NCI-H2227 treated with DMSO at 0.1 percent for 48 hours (cell line): Measurements from ENCODE around the gene CYSTM1.
A peak's percentile ranks its signal among the peaks of the same experiment; 100 is the strongest.

Source experiments
- DNase-seq: peaks from one replicate; lab custom pipeline; 2025; lab: John Stamatoyannopoulos, UW

The CYSTM1 gene

DNA sequence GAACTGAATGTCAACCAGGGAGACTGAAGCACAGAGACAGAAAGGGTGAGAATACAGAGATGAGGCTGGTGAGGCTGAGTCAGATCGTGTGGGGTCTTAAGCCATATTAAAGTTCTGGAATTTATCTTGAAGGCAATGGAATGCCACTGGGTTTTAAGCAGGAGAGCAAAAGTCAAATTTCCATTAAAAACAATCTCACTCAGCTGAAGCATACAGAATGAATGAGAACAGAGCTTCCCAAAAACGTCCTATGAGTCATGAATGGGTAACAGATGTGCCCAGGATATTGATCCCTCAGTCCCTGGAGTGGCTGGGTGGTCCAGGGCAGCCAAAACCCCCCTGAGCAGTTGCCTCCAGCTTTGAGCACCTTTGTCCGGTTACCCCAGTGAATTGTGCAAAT lies 83.0 kb downstream of the CYSTM1 start:
- DNase-seq = no peak

DNA sequence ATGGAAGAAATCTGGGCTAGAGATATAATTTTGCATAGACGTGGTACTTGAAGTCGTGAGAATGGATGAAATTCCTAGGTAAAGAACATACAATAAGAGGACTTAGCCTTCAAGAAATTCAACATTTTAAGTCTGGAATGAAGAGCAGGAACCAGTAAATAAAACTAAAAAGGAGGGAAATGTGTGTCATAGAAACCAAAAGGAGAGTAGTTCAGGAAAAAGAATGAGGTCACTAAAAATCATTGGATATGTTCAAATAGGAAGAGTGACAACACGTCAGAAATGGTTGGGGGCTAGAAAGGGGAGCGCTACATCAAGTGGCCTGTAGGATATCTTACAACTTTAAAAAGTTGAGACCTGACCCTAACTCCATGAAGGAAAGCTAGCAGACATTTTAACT lies 83.9 kb downstream of the CYSTM1 start:
- no peak for DNase-seq

DNA sequence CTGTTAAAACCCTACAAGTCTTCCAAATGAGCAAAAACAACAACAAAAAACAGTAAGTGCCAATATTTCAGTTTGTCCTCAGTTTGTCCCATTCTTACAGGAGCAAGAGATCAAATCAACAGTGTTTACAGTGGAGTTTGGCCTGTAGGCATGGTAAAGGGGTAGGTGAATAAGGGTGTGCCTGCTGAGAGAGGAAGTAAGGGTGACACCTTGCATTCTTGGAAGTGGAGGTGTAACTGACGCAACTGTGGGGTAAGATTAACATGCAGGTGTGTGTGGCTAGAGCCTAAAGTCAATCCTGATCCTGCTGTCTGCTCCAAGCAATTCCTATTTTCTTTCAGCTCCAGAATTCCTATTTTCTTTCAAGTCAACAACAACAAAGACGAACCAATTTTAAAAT lies 84.5 kb downstream of the CYSTM1 start:
- DNase-seq = no peak

DNA sequence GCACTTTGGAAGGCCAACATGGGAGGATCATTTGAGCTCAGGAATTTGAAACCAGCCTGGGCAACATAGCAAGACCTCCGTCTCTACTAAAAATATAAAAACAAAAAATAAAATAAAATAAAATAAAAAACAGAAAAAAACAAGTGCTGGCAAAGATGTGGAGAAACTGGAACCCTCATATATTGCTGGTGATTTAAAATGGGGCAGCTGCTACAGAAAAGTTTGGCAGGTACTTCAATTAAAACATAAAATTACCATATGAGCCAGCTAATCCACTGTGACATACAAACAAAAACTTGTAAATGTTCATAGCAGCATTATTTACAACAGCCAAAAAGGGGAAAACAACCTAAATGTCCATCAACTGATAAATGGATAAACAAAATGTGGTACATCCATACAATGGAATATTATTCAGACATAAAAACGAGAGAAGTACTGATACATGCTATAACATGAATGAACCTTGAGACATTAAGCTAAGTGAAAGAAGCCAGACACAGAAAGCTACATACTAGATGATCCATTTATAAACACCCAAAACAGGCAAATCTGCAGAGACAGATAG lies 85.2 kb downstream of the CYSTM1 start:
- DNase-seq = no peak

DNA sequence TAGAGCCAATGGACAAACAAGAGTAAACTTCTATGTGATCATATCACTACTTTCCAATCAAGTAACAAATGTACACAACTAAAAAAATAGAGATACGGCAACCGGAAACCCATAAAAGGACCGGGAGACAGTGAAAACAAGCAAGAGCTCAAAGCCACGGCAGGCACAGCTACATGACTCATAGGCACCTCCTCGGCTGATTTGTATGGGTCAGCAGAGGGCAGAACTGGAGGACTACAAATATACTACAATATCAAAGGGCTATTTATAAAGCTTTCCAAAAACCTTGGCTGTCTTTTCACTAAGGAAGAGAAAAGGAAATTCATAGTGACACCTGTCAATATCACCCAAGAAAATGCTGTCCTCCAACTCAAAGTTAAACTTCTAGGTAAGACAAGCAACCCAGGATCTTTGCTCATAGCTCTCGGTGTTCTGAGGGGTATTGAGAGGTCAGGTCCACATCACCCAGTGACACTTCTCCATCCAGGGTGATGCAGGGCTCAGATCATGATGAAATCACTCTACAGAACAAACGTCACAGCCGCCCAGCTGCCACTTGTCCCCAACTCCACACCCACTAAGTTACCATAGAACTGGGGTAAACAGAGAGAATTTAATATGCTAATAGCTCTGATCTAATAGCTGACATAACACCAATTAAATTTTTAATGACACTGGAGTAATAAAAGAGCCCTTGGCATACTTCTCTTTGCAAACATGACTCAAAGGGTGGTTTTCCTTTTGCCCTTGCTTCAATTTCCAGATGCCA lies 86.6 kb downstream of the CYSTM1 start:
- DNase-seq = no peak

DNA sequence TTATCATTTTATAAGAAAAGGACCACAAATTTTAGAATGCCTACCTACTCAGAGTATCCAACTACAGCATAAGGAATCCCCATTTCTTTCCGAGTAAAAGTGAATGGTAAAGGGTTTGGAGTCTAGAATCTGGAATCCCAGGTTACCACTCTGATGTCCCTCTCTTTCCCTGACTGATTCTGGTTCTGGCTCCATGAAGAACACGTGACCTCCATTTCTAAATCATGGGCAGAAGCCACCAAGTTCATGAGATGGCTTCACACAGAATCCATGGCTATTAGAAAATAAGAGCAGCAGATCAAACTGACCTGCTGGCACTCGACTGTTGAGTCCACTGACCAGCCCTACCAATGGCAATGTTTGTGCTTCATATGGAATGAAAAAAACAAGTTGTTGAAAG lies 87.2 kb downstream of the CYSTM1 start:
- no peak for DNase-seq

DNA sequence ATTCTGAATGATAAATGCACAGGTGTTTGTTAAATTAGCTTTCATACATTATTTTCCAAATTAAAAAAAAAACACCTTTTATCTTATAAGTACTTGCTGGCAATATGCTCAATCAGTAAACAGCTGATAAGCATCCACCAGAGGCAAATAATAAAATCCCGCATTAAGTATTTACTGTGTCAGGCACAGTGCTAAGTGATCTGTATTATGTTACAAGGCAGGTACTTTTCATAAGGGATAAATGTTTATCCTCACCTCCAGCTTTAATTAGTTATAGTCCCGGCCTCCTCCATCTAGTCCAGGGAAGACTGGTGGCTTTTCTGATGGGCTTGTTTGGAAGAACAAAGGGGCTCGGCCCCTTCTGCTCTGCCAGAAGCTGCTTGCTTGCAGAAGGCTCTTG lies 87.9 kb downstream of the CYSTM1 start:
- no peak for DNase-seq

DNA sequence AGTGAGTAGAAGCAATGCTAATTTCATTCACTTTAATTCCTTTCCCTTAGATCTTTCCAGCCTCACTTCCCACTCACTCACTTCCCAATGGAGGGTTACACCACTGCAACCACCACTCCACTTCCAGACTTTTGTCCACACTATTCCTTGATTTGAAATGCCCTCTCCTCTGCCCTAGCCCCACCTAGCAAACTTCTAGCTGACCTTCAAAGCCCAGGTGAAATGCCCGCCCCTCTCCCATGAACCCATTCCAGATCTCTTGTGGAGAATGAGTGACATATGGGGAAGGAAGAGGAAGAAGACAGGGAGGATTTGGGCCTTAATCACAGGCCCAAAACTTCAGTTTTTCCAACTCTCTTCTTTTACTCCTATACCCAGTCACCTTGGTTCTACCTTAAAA lies 90.9 kb downstream of the CYSTM1 start:
- no peak for DNase-seq

DNA sequence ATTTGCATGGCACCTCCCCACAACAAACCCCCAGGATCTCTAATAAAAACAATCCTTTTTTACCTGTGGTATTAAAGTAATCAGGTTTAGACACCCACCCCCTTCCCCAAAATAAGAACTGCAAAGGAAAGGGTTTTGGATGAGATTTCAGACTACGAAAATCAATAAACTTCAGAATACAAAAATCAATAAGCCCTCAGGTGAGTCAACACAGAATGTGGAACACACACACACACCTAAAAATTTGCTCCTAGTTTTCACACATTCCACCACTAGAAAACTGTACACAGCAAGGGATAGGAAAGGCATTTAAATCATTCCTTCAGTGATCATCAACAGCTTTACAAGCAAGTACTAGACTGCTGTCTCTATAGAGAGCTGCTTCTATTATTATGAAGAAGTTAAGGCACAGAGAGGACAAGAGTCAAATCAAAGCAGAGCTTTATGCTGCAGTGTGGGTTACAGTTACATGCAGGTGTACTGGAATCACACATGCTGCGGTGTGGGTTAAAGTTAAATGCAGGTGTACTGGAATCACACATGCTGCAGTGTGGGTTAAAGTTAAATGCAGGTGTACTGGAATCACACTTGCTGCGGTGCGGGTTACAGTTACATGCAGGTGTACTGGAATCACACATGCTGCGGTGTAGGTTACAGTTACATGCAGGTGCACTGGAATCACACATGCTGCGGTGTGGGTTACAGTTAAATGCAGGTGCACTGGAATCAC lies 91.6 kb downstream of the CYSTM1 start:
- DNase-seq = no peak

DNA sequence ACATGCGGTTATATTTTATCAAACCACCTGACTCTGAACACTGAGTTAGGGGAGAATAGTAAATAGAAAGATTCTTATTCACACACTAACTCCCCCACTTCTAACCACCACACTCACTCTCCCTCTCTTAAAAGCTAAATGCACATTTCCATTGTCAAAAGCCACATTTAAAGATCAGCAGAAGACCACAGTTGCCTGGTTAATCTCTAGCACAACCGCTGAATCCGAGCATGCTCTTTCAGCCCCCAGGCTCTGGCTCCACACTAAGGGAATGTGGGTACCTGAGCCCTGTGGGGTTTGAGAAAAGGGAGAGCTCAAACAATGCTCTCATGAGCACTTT lies 92.2 kb downstream of the CYSTM1 start:
- no peak for DNase-seq

DNA sequence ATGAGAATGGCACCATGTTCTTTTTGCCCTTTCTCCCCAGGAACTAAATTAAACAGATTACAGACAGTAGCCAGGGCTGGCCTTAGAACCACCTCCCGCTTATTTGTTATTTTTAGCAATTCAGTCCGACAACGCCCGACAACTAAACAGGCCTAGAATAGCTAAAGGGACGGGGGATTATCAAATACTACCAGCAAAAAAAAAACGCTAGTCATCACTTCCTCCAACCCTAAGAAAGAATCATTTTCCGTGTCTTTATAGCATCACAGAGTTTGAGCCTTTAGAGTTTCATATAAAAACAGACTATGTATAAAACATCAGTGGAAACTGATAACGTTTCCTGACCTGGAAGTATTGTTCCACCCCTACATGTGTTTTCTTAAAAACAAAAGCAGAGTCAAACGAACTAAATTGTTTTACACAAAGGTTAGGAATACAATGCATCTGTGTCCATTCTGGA lies 92.6 kb downstream of the CYSTM1 start:
- DNase-seq = peak; percentile 20

DNA sequence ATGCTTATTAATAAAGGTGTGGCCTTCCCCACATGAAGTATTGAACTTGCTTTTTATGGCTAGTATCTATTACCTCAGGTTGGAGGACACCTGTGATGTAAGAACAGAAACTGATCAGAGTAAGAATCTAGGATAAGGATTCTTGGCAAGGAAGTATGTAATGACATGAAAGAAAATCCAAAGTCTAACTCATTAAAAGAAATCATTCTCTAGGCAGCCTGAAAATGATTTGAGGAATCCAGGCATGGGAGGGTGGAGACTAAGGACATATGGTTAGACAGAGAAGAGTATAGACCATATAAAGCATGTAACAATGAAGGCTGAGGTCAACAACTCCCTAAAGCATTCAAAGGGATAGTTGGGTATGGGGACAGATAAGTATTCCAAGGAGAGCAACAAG lies 95.0 kb downstream of the CYSTM1 start:
- DNase-seq = no peak

DNA sequence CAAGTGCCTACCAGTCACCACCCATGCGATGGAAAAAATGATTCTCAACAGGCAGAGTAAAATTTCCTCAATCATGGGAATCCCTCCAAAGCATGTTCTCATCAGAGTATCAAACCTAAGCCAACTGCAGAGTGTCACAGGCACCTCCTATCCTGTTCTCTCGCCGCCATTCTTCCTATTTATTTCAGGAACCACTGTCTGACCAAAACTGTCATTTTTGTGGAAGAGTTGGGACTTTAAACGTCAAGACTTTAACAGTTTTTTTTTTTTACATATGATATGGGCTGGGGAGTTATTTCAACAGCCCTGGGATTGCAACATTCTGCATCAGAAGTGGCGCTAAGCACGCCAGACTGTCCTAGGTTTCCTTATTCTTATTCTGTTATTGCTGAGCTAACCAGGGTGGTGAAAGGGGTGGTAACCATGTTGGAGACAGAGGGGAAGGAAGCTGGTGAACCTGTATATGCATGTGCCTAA lies 98.5 kb downstream of the CYSTM1 start:
- DNase-seq = no peak

DNA sequence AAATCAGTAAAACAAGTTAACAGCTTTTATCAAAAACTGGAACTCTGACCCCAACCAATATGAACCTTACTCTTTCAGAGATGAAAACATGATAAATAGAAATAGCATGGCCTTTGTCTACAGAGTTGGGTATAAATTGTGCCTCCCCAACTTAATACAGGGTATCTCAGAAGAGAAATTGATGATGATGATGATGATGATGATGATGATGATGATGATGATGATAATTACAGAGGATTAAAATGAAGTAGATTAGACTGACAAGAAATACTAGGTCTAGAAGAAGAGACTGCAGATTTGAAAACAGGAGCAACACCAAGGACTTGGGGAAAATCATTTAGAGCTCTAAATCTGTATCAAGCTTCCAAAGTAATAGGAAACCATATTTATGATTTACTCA lies 100.8 kb downstream of the CYSTM1 start:
- DNase-seq = no peak

DNA sequence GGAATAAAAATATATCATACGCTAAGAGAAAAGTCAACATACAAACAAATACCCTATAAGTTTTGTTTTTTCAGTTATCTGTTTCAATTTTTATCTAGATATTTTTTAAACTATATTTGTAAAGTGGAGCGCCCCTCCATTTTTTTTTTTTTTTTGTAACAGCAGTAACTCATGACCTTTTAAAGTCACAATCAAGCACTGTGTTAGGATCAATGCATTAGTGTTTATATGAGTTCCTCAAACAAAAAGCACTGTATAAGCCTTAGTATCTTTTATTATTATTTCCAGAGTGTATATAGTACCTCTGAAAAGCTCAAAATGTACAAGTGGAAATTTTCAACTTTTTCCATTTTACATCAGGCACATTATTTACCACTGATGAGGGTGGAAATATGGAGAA lies 107.3 kb downstream of the CYSTM1 start:
- no peak for DNase-seq

DNA sequence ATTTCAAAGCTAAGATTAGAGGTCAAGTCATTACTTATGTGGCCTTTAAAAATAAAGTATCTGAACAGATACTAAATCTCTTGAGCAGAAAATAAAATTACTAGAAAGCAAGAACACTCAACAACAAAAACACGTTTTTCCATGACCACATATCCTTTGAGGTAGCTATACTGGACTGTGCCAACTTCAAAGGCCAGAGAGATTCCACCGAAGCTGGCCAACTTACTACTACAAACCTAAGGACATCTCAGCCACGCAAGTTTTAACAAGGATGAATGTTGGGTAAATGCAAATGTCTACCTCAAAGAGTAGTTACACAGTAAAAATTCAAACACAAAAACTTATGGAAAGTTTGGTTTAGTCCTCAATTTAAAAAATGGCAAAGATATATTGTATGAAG lies 109.0 kb downstream of the CYSTM1 start:
- no peak for DNase-seq

DNA sequence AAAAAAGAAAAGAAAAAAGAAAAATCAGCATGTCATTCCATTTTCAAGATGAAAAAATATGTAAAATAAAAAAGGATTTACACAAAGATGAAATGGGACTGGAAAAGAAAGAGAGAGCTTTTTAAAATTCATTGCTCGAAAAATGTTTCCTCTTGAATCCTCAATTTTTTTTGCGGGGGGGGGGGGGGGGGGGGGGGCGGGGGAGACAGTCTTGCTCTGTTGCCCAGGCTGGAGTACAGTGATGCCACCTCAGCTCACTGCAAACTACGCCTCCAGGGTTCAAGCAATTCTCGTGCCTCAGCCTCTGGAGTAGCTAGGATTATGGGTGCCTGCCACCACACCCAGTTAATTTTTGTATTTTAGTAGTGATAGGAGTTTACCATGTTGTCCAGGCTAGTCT lies 111.4 kb downstream of the CYSTM1 start:
- DNase-seq = no peak

DNA sequence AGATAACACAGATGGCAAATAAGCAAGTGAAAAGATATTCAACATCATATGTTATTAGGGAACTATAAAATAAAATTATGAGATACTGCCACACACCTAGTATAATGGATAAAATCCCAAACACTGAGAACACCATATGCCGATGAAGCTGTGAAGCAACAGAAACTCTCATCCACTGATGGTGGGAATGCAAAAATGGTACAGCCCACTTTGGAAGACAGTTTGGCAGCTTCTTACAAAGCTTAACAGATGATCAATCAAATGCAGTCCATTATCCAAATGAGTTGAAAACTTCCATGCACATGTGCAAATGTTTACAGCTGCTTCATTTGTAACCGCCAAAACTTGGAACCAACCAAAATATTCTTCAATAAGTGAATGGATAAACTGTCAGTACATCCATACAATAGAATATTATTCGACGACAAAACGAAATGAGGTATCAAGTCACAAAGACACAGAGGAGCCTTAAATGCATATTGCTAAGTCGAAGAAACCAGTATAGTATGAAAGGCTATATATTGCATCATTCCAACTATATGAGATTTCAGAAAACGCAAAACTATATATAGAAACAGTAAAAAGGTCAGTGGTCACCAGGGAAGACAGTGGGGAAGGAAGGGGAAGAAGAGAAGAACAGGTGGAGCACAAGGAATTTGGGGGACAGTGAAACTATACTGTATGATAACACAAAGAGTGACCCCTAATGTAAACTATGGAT lies 113.0 kb downstream of the CYSTM1 start:
- DNase-seq = no peak

DNA sequence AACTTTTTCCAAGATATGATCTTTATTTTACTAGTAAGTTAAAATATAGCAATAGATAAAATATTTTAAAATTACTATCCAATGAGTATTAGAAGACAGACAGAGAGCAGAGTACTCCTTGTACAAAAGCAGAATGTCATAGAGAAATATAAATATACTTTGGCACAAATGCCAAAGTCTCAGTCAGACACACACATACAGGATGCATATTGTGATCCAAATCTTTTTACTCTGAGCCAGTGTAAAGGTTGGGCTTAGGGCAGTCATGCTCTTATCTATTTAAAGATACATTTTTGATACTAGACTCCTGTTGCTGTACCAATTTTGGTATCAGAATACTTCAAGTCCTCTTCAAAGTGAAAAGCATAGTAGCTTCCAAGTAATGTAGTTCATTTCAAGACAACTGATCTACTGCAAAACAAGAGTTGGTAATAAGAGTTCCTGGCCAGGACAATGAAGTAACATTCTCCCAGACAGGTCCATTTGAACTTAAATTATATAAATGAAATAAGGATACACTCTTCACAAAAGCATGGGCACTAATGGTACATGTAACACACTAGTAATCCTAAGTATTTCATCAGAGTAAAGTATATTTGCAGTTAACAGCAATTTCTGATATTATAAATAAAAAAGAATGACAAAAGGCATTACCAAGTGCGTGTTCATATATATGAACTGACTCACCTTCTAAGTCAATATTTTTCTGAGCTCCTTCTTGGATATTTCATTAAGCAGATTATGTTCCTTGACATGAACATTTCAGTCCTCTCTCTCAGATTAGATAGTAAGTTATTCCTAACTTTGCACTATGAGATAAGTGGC lies 117.4 kb downstream of the CYSTM1 start:
- no peak for DNase-seq
